NCI-H2029 treated with DMSO at 0.1 percent for 48 hours (cell line): Measurements from ENCODE around the gene TDRD10.

Source experiments
- DNase-seq: peaks from one replicate; lab custom pipeline; 2025; lab: John Stamatoyannopoulos, UW

TDRD10 gene

GRCh38 chr1:154502066-154502743 lies at the start of gene TDRD10, which contains the start of gene SHE:
Gene TDRD10 (plus strand): TSS chr1:154502219. CDS start chr1:154506904, 4,685 bp downstream.
Gene SHE (minus strand): TSS chr1:154502412. CDS start chr1:154502026, 386 bp downstream.
- no peak for DNase-seq

GRCh38 chr1:154453161-154453560 lies 48.9 kb upstream of the TDRD10 start:
- no peak for DNase-seq

- no peak for DNase-seq
Observed at GRCh38 chr1:154453574-154454352, 48.3 kb upstream of the TDRD10 start.

GRCh38 chr1:154454386-154455120 lies 47.5 kb upstream of the TDRD10 start:
- no peak for DNase-seq

- DNase-seq, result no peak
Observed at GRCh38 chr1:154456631-154457030, 45.4 kb upstream of the TDRD10 start.

GRCh38 chr1:154459080-154459479 lies 42.9 kb upstream of the TDRD10 start:
- DNase-seq, result no peak

- no peak for DNase-seq
Observed at GRCh38 chr1:154460695-154461260, 41.2 kb upstream of the TDRD10 start.

GRCh38 chr1:154463512-154463990 lies 38.5 kb upstream of the TDRD10 start:
- no peak for DNase-seq

- no peak for DNase-seq
Observed at GRCh38 chr1:154465621-154466195, 36.3 kb upstream of the TDRD10 start.

GRCh38 chr1:154466206-154466605 lies 35.8 kb upstream of the TDRD10 start:
- no peak for DNase-seq

- DNase-seq, result no peak
Observed at GRCh38 chr1:154466921-154467417, 35.0 kb upstream of the TDRD10 start.

- DNase-seq, result no peak
Observed at GRCh38 chr1:154467434-154468102, 34.5 kb upstream of the TDRD10 start.

- DNase-seq, result no peak
Observed at GRCh38 chr1:154468535-154469250, 33.3 kb upstream of the TDRD10 start.

- DNase-seq, result no peak
Observed at GRCh38 chr1:154469844-154470560, 32.0 kb upstream of the TDRD10 start.

- no peak for DNase-seq
Observed at GRCh38 chr1:154471304-154471703, 30.7 kb upstream of the TDRD10 start.

GRCh38 chr1:154474802-154475201 lies 27.2 kb upstream of the TDRD10 start:
- no peak for DNase-seq

GRCh38 chr1:154476791-154477190 lies 25.2 kb upstream of the TDRD10 start:
- DNase-seq, result no peak

GRCh38 chr1:154478013-154478412 lies 24.0 kb upstream of the TDRD10 start:
- DNase-seq, result no peak

GRCh38 chr1:154478639-154479038 lies 23.4 kb upstream of the TDRD10 start:
- no peak for DNase-seq
